SK-MEL-5 (cell line): ENCODE measurements around the gene WNT6. TPM values are rescaled to one million over a fixed set of nuclear protein-coding genes. Genes with fewer than 3 reads are reported as not detected.
"Not testable (repeated sequence)": the region's sequence is repeated elsewhere in the genome, so short reads cannot be mapped to it uniquely, and the experiment has no call there.

Experiments used
- DNase-seq: peaks from one replicate; pipeline ENCODE4 v3.0.0-alpha.2; 2016; ENCODE audit warnings: low read depth, low spot score
- in situ Hi-C: cut with HindIII; loops from 2 replicates; pipeline ENCODE4 v1.10.0; 2016; ENCODE audit warnings: low sequenced_read_pairs, high pct_unique_total_duplicates, low pct_unique_long_range_greater_than_20kb
- total RNA-seq: library from RNA; depleted of rRNA; stranded (reverse); fragments of >200 nt; shearing (Covaris generic); gene quantifications from 2 replicates; pipeline ENCODE4 v1.2.3, GENCODE V29; 2014

WNT6 gene
- total RNA-seq, 1 experiment from 2014 or later = not detected

GRCh38 chr2:218827701-218828476, 31.7 kb upstream of the WNT6 start:
- DNase-seq = no peak
- in situ Hi-C loops = no loop called here

GRCh38 chr2:218828477-218828778, 31.2 kb upstream of the WNT6 start:
- no peak for DNase-seq
- in situ Hi-C loops = no loop called here

GRCh38 chr2:218829868-218830451, 29.6 kb upstream of the WNT6 start:
- DNase-seq = no peak
- in situ Hi-C loops = no loop called here

- in situ Hi-C loops = no loop called here
- no peak for DNase-seq
Measured at GRCh38 chr2:218830526-218831306, 28.9 kb upstream of the WNT6 start.

- in situ Hi-C loops = no loop called here
- DNase-seq = no peak
Measured at GRCh38 chr2:218831378-218831990, 28.1 kb upstream of the WNT6 start, which contains the start of gene PRKAG3. Gene PRKAG3 (minus strand): TSS chr2:218831803.

GRCh38 chr2:218832081-218832480, 27.5 kb upstream of the WNT6 start:
- DNase-seq = no peak
- in situ Hi-C loops = no loop called here

- DNase-seq = no peak
- in situ Hi-C loops = no loop called here
Measured at GRCh38 chr2:218832520-218832919, 27.1 kb upstream of the WNT6 start.

- in situ Hi-C loops = no loop called here
- DNase-seq = no peak
Measured at GRCh38 chr2:218833023-218833609, 26.5 kb upstream of the WNT6 start.

- in situ Hi-C loops = no loop called here
- no peak for DNase-seq
Measured at GRCh38 chr2:218834685-218835084, 24.9 kb upstream of the WNT6 start.

GRCh38 chr2:218837495-218837894, 22.1 kb upstream of the WNT6 start:
- in situ Hi-C loops = no loop called here
- no peak for DNase-seq

GRCh38 chr2:218839430-218839829, 20.2 kb upstream of the WNT6 start:
- DNase-seq = peak; percentile 46
- in situ Hi-C loops = no loop called here

- in situ Hi-C loops = no loop called here
- DNase-seq = no peak
Measured at GRCh38 chr2:218839888-218840287, 19.7 kb upstream of the WNT6 start.

- in situ Hi-C loops, DNase-seq: not testable (repeated sequence)
Measured at GRCh38 chr2:218844334-218844733, 15.3 kb upstream of the WNT6 start.

- in situ Hi-C loops = not testable (repeated sequence)
- peak; percentile 30 for DNase-seq
Measured at GRCh38 chr2:218846963-218847362, 12.6 kb upstream of the WNT6 start.

GRCh38 chr2:218849721-218850120, 9.9 kb upstream of the WNT6 start:
- in situ Hi-C loops = no loop called here

GRCh38 chr2:218850796-218851195, 8.8 kb upstream of the WNT6 start:
- no peak for DNase-seq
- in situ Hi-C loops = no loop called here

More at GRCh38 chr2:218849721-218850120, 9.9 kb upstream of the WNT6 start:
- no peak for DNase-seq

GRCh38 chr2:218851286-218851685, 8.3 kb upstream of the WNT6 start:
- in situ Hi-C loops = no loop called here
- no peak for DNase-seq
